Measurements from ENCODE around the gene OXT. TPM values are rescaled to one million over a fixed set of nuclear protein-coding genes. Genes with fewer than 3 reads are reported as not detected.
A peak's percentile ranks its signal among the peaks of the same experiment; 100 is the strongest.

Gene OXT
- total and polyA plus RNA-seq, 2 of the 13 experiments (the other 11 are each of a cell fraction or from before 2014, with no cell fraction given) = not detected

DNA sequence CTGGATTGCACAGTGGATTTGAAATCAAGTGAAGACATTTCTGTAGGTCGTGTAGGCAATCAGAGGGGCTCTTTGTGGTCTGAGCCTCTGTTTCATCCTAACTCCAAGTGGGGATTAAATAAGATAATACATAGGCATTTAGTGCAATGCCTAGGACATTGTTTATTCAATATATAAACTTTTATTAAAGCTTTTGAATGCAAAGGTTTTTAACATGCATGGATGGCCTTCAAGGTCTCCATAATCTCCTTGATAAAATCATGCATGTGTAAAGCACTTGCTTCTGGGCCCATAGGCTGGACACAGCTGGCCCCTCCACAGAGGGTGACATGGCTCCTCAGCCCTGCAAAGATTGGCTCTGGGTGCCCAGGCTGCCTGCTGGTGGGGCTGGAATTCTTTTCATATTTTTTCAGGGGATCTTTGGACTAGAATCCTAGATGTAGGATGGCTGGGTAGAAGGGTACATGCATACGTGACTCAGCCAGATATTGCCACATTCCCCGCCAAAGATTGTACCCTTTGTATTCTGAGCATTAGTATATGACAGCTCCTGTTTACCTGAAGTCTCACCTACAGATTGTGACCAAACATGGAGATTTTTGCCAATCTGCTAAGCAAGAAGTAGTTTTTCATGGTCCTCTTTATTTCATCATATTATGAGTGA is 32.1 kb downstream of the OXT start (continued):
- TF ChIP-seq, protein P1, sequence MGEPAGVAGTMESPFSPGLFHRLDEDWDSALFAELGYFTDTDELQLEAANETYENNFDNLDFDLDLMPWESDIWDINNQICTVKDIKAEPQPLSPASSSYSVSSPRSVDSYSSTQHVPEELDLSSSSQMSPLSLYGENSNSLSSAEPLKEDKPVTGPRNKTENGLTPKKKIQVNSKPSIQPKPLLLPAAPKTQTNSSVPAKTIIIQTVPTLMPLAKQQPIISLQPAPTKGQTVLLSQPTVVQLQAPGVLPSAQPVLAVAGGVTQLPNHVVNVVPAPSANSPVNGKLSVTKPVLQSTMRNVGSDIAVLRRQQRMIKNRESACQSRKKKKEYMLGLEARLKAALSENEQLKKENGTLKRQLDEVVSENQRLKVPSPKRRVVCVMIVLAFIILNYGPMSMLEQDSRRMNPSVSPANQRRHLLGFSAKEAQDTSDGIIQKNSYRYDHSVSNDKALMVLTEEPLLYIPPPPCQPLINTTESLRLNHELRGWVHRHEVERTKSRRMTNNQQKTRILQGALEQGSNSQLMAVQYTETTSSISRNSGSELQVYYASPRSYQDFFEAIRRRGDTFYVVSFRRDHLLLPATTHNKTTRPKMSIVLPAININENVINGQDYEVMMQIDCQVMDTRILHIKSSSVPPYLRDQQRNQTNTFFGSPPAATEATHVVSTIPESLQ (CRISPR knock-in tag; conservative IDR thresholded peaks at IDR 0.05) = no peak
- TF ChIP-seq KDM4B (CRISPR knock-in tag; IDR thresholded peaks at IDR 0.05) (0 out of 2 replicates have a peak, but pooled peaks have one; percentile 26), JUND (CRISPR knock-in tag; IDR thresholded peaks at IDR 0.05) (peak; percentile 95), SNRNP70 (IDR thresholded peaks at IDR 0.05; ENCODE audit: low read depth, low read length) (no peak), ZFP36 (IDR thresholded peaks at IDR 0.05; ENCODE audit: borderline replicate concordance, low read depth, low read length, partially characterized antibody) (no peak), ATF7-NPFF (CRISPR knock-in tag; IDR thresholded peaks at IDR 0.05; ENCODE audit: low read depth) (no peak), TOE1 (CRISPR knock-in tag; IDR thresholded peaks at IDR 0.05) (peak; percentile 55; the same call in 1 of the 2 replicates), NONO (IDR thresholded peaks at IDR 0.05) (no peak), NONO (CRISPR knock-in tag; conservative IDR thresholded peaks at IDR 0.05) (no peak; the same call in 1 of the 2 replicates), CHD4 (IDR thresholded peaks at IDR 0.05; ENCODE audit: borderline replicate concordance, low read length) (no peak), SATB2 (CRISPR knock-in tag; IDR thresholded peaks at IDR 0.05) (no peak), ZMYM4 (CRISPR knock-in tag; IDR thresholded peaks at IDR 0.05) (peak; percentile 78; the same call in 1 of the 2 replicates)
- TF ChIP-seq, protein P2, sequence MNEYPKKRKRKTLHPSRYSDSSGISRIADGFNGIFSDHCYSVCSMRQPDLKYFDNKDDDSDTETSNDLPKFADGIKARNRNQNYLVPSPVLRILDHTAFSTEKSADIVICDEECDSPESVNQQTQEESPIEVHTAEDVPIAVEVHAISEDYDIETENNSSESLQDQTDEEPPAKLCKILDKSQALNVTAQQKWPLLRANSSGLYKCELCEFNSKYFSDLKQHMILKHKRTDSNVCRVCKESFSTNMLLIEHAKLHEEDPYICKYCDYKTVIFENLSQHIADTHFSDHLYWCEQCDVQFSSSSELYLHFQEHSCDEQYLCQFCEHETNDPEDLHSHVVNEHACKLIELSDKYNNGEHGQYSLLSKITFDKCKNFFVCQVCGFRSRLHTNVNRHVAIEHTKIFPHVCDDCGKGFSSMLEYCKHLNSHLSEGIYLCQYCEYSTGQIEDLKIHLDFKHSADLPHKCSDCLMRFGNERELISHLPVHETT (CRISPR knock-in tag; conservative IDR thresholded peaks at IDR 0.05) = no peak
- TF ChIP-seq, protein P3, sequence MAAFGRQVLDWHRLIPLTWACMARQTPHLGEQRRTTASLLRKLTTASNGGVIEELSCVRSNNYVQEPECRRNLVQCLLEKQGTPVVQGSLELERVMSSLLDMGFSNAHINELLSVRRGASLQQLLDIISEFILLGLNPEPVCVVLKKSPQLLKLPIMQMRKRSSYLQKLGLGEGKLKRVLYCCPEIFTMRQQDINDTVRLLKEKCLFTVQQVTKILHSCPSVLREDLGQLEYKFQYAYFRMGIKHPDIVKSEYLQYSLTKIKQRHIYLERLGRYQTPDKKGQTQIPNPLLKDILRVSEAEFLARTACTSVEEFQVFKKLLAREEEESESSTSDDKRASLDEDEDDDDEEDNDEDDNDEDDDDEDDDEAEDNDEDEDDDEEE (CRISPR knock-in tag; IDR thresholded peaks at IDR 0.05) = peak; percentile 70; the same call in 1 of the 2 replicates
- TF ChIP-seq, protein P4, sequence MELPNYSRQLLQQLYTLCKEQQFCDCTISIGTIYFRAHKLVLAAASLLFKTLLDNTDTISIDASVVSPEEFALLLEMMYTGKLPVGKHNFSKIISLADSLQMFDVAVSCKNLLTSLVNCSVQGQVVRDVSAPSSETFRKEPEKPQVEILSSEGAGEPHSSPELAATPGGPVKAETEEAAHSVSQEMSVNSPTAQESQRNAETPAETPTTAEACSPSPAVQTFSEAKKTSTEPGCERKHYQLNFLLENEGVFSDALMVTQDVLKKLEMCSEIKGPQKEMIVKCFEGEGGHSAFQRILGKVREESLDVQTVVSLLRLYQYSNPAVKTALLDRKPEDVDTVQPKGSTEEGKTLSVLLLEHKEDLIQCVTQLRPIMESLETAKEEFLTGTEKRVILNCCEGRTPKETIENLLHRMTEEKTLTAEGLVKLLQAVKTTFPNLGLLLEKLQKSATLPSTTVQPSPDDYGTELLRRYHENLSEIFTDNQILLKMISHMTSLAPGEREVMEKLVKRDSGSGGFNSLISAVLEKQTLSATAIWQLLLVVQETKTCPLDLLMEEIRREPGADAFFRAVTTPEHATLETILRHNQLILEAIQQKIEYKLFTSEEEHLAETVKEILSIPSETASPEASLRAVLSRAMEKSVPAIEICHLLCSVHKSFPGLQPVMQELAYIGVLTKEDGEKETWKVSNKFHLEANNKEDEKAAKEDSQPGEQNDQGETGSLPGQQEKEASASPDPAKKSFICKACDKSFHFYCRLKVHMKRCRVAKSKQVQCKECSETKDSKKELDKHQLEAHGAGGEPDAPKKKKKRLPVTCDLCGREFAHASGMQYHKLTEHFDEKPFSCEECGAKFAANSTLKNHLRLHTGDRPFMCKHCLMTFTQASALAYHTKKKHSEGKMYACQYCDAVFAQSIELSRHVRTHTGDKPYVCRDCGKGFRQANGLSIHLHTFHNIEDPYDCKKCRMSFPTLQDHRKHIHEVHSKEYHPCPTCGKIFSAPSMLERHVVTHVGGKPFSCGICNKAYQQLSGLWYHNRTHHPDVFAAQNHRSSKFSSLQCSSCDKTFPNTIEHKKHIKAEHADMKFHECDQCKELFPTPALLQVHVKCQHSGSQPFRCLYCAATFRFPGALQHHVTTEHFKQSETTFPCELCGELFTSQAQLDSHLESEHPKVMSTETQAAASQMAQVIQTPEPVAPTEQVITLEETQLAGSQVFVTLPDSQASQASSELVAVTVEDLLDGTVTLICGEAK (IDR thresholded peaks at IDR 0.05) = no peak
- TF ChIP-seq, protein P4 (CRISPR knock-in tag; IDR thresholded peaks at IDR 0.05) = no peak; the same call in 1 of the 2 replicates
